HepG2 (cell line): ENCODE results near the gene CES2. TPM values are rescaled to one million over a fixed set of nuclear protein-coding genes. Genes with fewer than 3 reads are reported as not detected.
A peak's percentile ranks its signal among the peaks of the same experiment; 100 is the strongest.

Source experiments
- CSRNP1 ChIP-seq: sonication (generic); formaldehyde crosslinking; IDR thresholded peaks from 2 replicates; pipeline ENCODE4 v1.8.1; 2023; ENCODE audit warnings: mild to moderate bottlenecking, missing genetic modification reagents
- HCFC1 ChIP-seq: fragments of 150-350 bp; IDR thresholded peaks from 2 replicates; pipeline ENCODE4 v1.6.1; 2014; ENCODE audit warnings: low read depth, low read length
- MIER2 ChIP-seq: IDR thresholded peaks from 2 replicates; pipeline ENCODE4 v1.6.1; 2016; ENCODE audit warnings: missing biosample characterization, missing genetic modification reagents
- NR1H2 ChIP-seq: sonication (generic); formaldehyde crosslinking; IDR thresholded peaks from 2 replicates; pipeline ENCODE4 v1.8.1; 2022; ENCODE audit warnings: low read depth, missing genetic modification reagents, borderline replicate concordance
- NR2C2 ChIP-seq: sonication (generic); formaldehyde crosslinking; IDR thresholded peaks from 2 replicates; pipeline ENCODE4 v1.4.0; 2020; ENCODE audit warnings: missing genetic modification reagents, mild to moderate bottlenecking, moderate library complexity, borderline replicate concordance
- NR2F1 ChIP-seq, 2 experiments: fragments of 450-650 bp in 1 of 2; formaldehyde crosslinking in 1 of 2; IDR thresholded peaks; 2 replicates each; pipeline versions ENCODE4 v1.5.0 to v1.6.1; 2016 to 2020; ENCODE audit warnings: mild to moderate bottlenecking in 1 of 2, missing compliant biosample characterization in 1 of 2, missing genetic modification reagents in 1 of 2, moderate library complexity in 1 of 2
- PHF8 ChIP-seq: sonication (generic); formaldehyde crosslinking; IDR thresholded peaks from 2 replicates; pipeline ENCODE4 v1.5.0; 2020; ENCODE audit warnings: missing genetic modification reagents
- PRDM15 ChIP-seq: sonication (generic); formaldehyde crosslinking; IDR thresholded peaks from 2 replicates; pipeline ENCODE4 v1.4.0; 2020; ENCODE audit warnings: missing genetic modification reagents
- PREB ChIP-seq: sonication (generic); formaldehyde crosslinking; IDR thresholded peaks from 2 replicates; pipeline ENCODE4 v1.4.0; 2020; ENCODE audit warnings: missing genetic modification reagents
- RXRA ChIP-seq: sonication (generic); formaldehyde crosslinking; IDR thresholded peaks from 2 replicates; pipeline ENCODE4 v1.5.1; 2020; ENCODE audit warnings: missing genetic modification reagents
- SKI ChIP-seq: fragments of 450-650 bp; IDR thresholded peaks from one replicate; pipeline ENCODE4 v1.6.1; 2018; ENCODE audit warnings: mild to moderate bottlenecking; ENCODE audit not compliant: partially characterized antibody
- TBX2 ChIP-seq: sonication (generic); formaldehyde crosslinking; IDR thresholded peaks from 2 replicates; pipeline ENCODE4 v1.5.0; 2020; ENCODE audit warnings: missing genetic modification reagents, mild to moderate bottlenecking, borderline replicate concordance
- TCF7L2 ChIP-seq: IDR thresholded peaks from 2 replicates; pipeline ENCODE4 v1.6.1; 2011; ENCODE audit warnings: mild to moderate bottlenecking, low read depth, low read length, moderate library complexity
- ZFP91 ChIP-seq: sonication (generic); formaldehyde crosslinking; IDR thresholded peaks from 2 replicates; pipeline ENCODE4 v1.9.0; 2022; ENCODE audit warnings: missing genetic modification reagents, mild to moderate bottlenecking, borderline replicate concordance
- ZFYVE20 ChIP-seq: sonication (generic); formaldehyde crosslinking; IDR thresholded peaks from 2 replicates; pipeline ENCODE4 v1.8.0; 2023; ENCODE audit warnings: low read depth, mild to moderate bottlenecking, moderate library complexity, missing genetic modification reagents, borderline replicate concordance
- ZGPAT ChIP-seq: IDR thresholded peaks from 2 replicates; pipeline ENCODE4 v1.6.1; 2016; ENCODE audit warnings: mild to moderate bottlenecking
- ZNF44 ChIP-seq: sonication (generic); formaldehyde crosslinking; IDR thresholded peaks from 2 replicates; pipeline ENCODE4 v1.5.1; 2020; ENCODE audit warnings: mild to moderate bottlenecking, missing genetic modification reagents
- ZNF580 ChIP-seq: IDR thresholded peaks from 2 replicates; pipeline ENCODE4 v1.6.1; 2016; ENCODE audit warnings: low read depth, borderline replicate concordance
- polyA plus RNA-seq, 8 experiments: library from polyadenylated mRNA; depleted of rRNA in 3 of 8; stranded (reverse) in 7 of 8; unstranded in 1 of 8; fragments of >200 nt; fragmentation: Illumina TruSeq in 4 of 8; extraction: Trizol in 4 of 8; gene quantifications; 2 replicates each; pipeline versions ENCODE4 v1.2.1 to v1.2.3, GENCODE V29; 2011 to 2016; ENCODE audit warnings: low read depth in 4 of 8, missing spikeins in 1 of 8, mixed read lengths in 1 of 8; ENCODE audit not compliant: insufficient read depth in 1 of 8
- total RNA-seq, 5 experiments: library from RNA; depleted of rRNA; stranded (reverse); fragments of >200 nt; fragmentation: Illumina TruSeq; extraction: Trizol; gene quantifications; 2 replicates each; pipeline ENCODE4 v1.2.3, GENCODE V29; 2016; ENCODE audit warnings: low read depth in 1 of 5

The CES2 gene
- total and polyA plus RNA-seq, 2 of the 13 experiments (the other 11 are each of a cell fraction or from before 2014, with no cell fraction given), result 50.6 to 63.8 TPM

- TF ChIP-seq ZNF580 (CRISPR knock-in tag) (peak; percentile 93), PRDM15 (CRISPR knock-in tag) (peak; percentile 75), HCFC1 (peak; percentile 68), PREB (CRISPR knock-in tag) (peak; percentile 76; the same call in 1 of the 2 replicates), TCF7L2 (no peak), ZNF44 (CRISPR knock-in tag) (no peak), ZFYVE20 (CRISPR knock-in tag) (no peak), SKI (no peak), PHF8 (peak; percentile 99), NR2C2 (CRISPR knock-in tag) (peak; percentile 74), RXRA (CRISPR knock-in tag) (peak; percentile 77), ZFP91 (CRISPR knock-in tag) (peak; percentile 96), ZGPAT (peak; percentile 96), NR1H2 (CRISPR knock-in tag) (peak; percentile 51; the same call in 1 of the 2 replicates), NR2F1 (CRISPR knock-in tag; IDR thresholded peaks at IDR 0.05) (0 out of 4 replicates have a peak, but pooled peaks of 1 of the 2 experiments have one; percentile 14), TBX2 (CRISPR knock-in tag) (peak; percentile 90), CSRNP1 (CRISPR knock-in tag) (0 out of 2 replicates have a peak, but pooled peaks have one; percentile 19), MIER2 (CRISPR knock-in tag) (0 out of 2 replicates have a peak, but pooled peaks have one; percentile 64)
Measured at GRCh38 chr16:66934138-66934838, 1.0 kb upstream of the CES2 start, which contains the start of gene CIAO2B (continued).
